Lower lobe of right lung (tissue), 2 donors: ENCODE results near the gene SUN5. TPM values are rescaled to one million over a fixed set of nuclear protein-coding genes. Genes with fewer than 3 reads are reported as not detected.
"Not testable (repeated sequence)": the region's sequence is repeated elsewhere in the genome, so short reads cannot be mapped to it uniquely, and the experiment has no call there.

ENCODE experiments used
- ATAC-seq, 2 donors: fragments of 200-7000 bp; cut with Tn5 transposase; one replicate each; pipeline ENCODE4 v1.9.1; 2020 to 2022; ENCODE audit warnings: mild to moderate bottlenecking in 2 of 2, moderate library complexity in 2 of 2
- DNase-seq: peaks from one replicate; pipeline ENCODE4 v3.0.0-alpha.2; 2020
- H3K27ac ChIP-seq: fragments of 200-600 bp; one replicate; pipeline ENCODE4 v1.8.0; 2022
- H3K27me3 ChIP-seq: fragments of 200-600 bp; one replicate; pipeline ENCODE4 v1.8.0; 2022; ENCODE audit warnings: low read depth
- H3K36me3 ChIP-seq: fragments of 200-600 bp; one replicate; pipeline ENCODE4 v1.8.0; 2022; ENCODE audit warnings: mild to moderate bottlenecking
- H3K4me1 ChIP-seq: fragments of 200-600 bp; one replicate; pipeline ENCODE4 v1.8.0; 2022
- H3K4me3 ChIP-seq: fragments of 200-600 bp; one replicate; pipeline ENCODE4 v1.8.0; 2022; ENCODE audit warnings: mild to moderate bottlenecking
- H3K9me3 ChIP-seq: fragments of 200-600 bp; one replicate; pipeline ENCODE4 v1.8.0; 2022
- CTCF ChIP-seq: fragments of 200-600 bp; IDR thresholded peaks from one replicate; pipeline ENCODE4 v1.8.0; 2022; ENCODE audit warnings: antibody characterized with exemption, mild to moderate bottlenecking
- intact Hi-C: fragments of 100-400 bp; cut with DNase I; formaldehyde crosslinking; loops from one replicate; pipeline ENCODE4 v1.11.0; 2022
- total RNA-seq: library from RNA; stranded (reverse); fragmentation: NEBNext Ultra II Directional; extraction: Animal tissue kit (Norgen Biotek cat#: 25700); gene quantifications from one replicate; pipeline ENCODE4 v1.2.1, GENCODE V29; 2021
- donor health status: DM: no; HTN: yes; CAD: no; lungs with severe emphysema.

SUN5 gene
- total RNA-seq, 1 donor from 2014 or later = not detected

GRCh38 chr20:32965581-32966373, 38.5 kb downstream of the SUN5 start:
- Histone ChIP-seq H3K9me3 (no peaks in the 10 kb centered on the region), H3K27ac (no peak overlapping the region), H3K4me1 (peaks cover 4% of the 10 kb centered on the region), H3K4me3 (no peak overlapping the region), H3K36me3 (no peaks in the 10 kb centered on the region), H3K27me3 (peaks cover 6% of the 10 kb centered on the region)
- intact Hi-C loops = no loop called here
- ATAC-seq (peak in 1 of 2 donors; percentile 9), DNase-seq (no peak)
- TF ChIP-seq CTCF = no peak

GRCh38 chr20:32965115-32965514, 39.1 kb downstream of the SUN5 start:
- DNase-seq = no peak
- Histone ChIP-seq H3K27me3 (peaks cover 6% of the 10 kb centered on the region), H3K27ac (no peak overlapping the region), H3K4me3 (no peak overlapping the region), H3K4me1 (no peaks in the 10 kb centered on the region), H3K36me3 (no peaks in the 10 kb centered on the region), H3K9me3 (no peaks in the 10 kb centered on the region)
- intact Hi-C loops = no loop called here
- no peak for TF ChIP-seq CTCF
- ATAC-seq = no peak

- no peak for DNase-seq
- Histone ChIP-seq H3K27ac (no peak overlapping the region), H3K4me3 (no peak overlapping the region), H3K9me3 (no peaks in the 10 kb centered on the region), H3K27me3 (peaks cover 6% of the 10 kb centered on the region), H3K4me1 (no peaks in the 10 kb centered on the region), H3K36me3 (no peaks in the 10 kb centered on the region)
- ATAC-seq = no peak
- no peak for TF ChIP-seq CTCF
- intact Hi-C loops = no loop called here
Measured at GRCh38 chr20:32964575-32964974, 39.7 kb downstream of the SUN5 start.

- H3K9me3 ChIP-seq = no peaks in the 10 kb centered on the region
- ATAC-seq = no peak
- peaks cover 6% of the 10 kb centered on the region for H3K27me3 ChIP-seq
- H3K27ac ChIP-seq = no peak overlapping the region
- no peak for DNase-seq
- no peaks in the 10 kb centered on the region for H3K4me1 ChIP-seq
- intact Hi-C loops = no loop called here
- H3K36me3 ChIP-seq = no peaks in the 10 kb centered on the region
- no peak for TF ChIP-seq CTCF
- H3K4me3 ChIP-seq = no peak overlapping the region
Measured at GRCh38 chr20:32963176-32963575, 41.1 kb downstream of the SUN5 start.

GRCh38 chr20:32962646-32963045, 41.6 kb downstream of the SUN5 start:
- H3K9me3 ChIP-seq, H3K4me3 ChIP-seq, DNase-seq, H3K36me3 ChIP-seq, ATAC-seq, H3K27me3 ChIP-seq, intact Hi-C loops, H3K4me1 ChIP-seq, H3K27ac ChIP-seq: not testable (repeated sequence)

GRCh38 chr20:32962053-32962452, 42.2 kb downstream of the SUN5 start:
- intact Hi-C loops = no loop called here
- H3K27ac ChIP-seq = no peak overlapping the region
- peaks cover 6% of the 10 kb centered on the region for H3K27me3 ChIP-seq
- H3K4me3 ChIP-seq = no peak overlapping the region
- no peaks in the 10 kb centered on the region for H3K9me3 ChIP-seq
- ATAC-seq (no peak), DNase-seq (no peak)
- no peaks in the 10 kb centered on the region for H3K4me1 ChIP-seq
- no peak for TF ChIP-seq CTCF
- H3K36me3 ChIP-seq = no peaks in the 10 kb centered on the region
